Mesendoderm (in vitro differentiated cells): ENCODE data around the gene ZSWIM8.

Experiments
- DNase-seq: peaks from one replicate; pipeline ENCODE4 v3.0.0; 2013
- H2AK5ac ChIP-seq: 2 replicates; pipeline ENCODE4 v1.6.1; 2013; ENCODE audit warnings: low read length, inconsistent platforms
- H2BK120ac ChIP-seq: 2 replicates; pipeline ENCODE4 v1.6.1; 2013; ENCODE audit warnings: low read depth, mild to moderate bottlenecking, low read length, moderate library complexity, mixed read lengths
- H2BK15ac ChIP-seq: replicated peaks from 2 replicates; pipeline ENCODE4 v1.6.1; 2013; ENCODE audit warnings: low read depth, mild to moderate bottlenecking, moderate library complexity
- H2BK5ac ChIP-seq: 2 replicates; pipeline ENCODE4 v1.6.1; 2013; ENCODE audit warnings: low read length, inconsistent platforms
- H3K18ac ChIP-seq: 2 replicates; pipeline ENCODE4 v1.6.1; 2013; ENCODE audit warnings: mild to moderate bottlenecking, low read length, mixed read lengths
- H3K23ac ChIP-seq: one replicate; pipeline ENCODE4 v1.6.1; 2013; ENCODE audit warnings: low read length
- H3K27ac ChIP-seq: 2 replicates; pipeline ENCODE4 v1.5.1; 2013; ENCODE audit warnings: low read depth, mild to moderate bottlenecking, inconsistent platforms, low read length, moderate library complexity
- H3K27me3 ChIP-seq: 2 replicates; pipeline ENCODE4 v1.6.1; 2013; ENCODE audit warnings: low read length, control low read depth, mild to moderate bottlenecking, inconsistent platforms; ENCODE audit not compliant: insufficient read depth, poor library complexity
- H3K36me3 ChIP-seq: 2 replicates; pipeline ENCODE4 v1.6.1; 2013; ENCODE audit warnings: low read length, inconsistent platforms; ENCODE audit not compliant: control insufficient read depth, insufficient read depth
- H3K4ac ChIP-seq: one replicate; pipeline ENCODE4 v1.6.1; 2013; ENCODE audit warnings: low read depth, mild to moderate bottlenecking, low read length, moderate library complexity
- H3K4me1 ChIP-seq: 2 replicates; pipeline ENCODE4 v1.6.1; 2013; ENCODE audit warnings: low read depth, low read length, inconsistent platforms; ENCODE audit not compliant: control insufficient read depth
- H3K4me2 ChIP-seq: 2 replicates; pipeline ENCODE4 v1.6.1; 2013; ENCODE audit warnings: low read length
- H3K4me3 ChIP-seq: 2 replicates; pipeline ENCODE4 v1.5.1; 2013; ENCODE audit warnings: mild to moderate bottlenecking, low read length
- H3K56ac ChIP-seq: one replicate; pipeline ENCODE4 v1.6.1; 2013; ENCODE audit warnings: low read length
- H3K79me1 ChIP-seq: 2 replicates; pipeline ENCODE4 v1.6.1; 2013; ENCODE audit warnings: low read length, inconsistent platforms
- H3K79me2 ChIP-seq: 2 replicates; pipeline ENCODE4 v1.6.1; 2013; ENCODE audit warnings: mild to moderate bottlenecking, low read length; ENCODE audit not compliant: control insufficient read depth, insufficient read depth
- H3K9ac ChIP-seq: 2 replicates; pipeline ENCODE4 v1.6.1; 2013; ENCODE audit warnings: low read length, inconsistent platforms
- H4K5ac ChIP-seq: one replicate; pipeline ENCODE4 v1.6.1; 2013; ENCODE audit warnings: low read length
- H4K8ac ChIP-seq: one replicate; pipeline ENCODE4 v1.6.1; 2013; ENCODE audit warnings: low read depth, mild to moderate bottlenecking, control low read depth, low read length, moderate library complexity
- WGBS: extraction: QIAGEN DNeasy Blood & Tissue Kit; methylation state at CpG from one replicate; pipeline ENCODE4 v1.1.7; 2013; ENCODE audit warnings: low lambda C conversion rate, missing lambda C conversion rate; ENCODE audit not compliant: insufficient coverage; ENCODE audit errors: extremely low coverage; 5-methylcytosine and 5-hydroxymethylcytosine counted together

Gene ZSWIM8

GRCh38 chr10:73743905-73744663, 41.3 kb upstream of the ZSWIM8 start, which contains the start of gene SEC24C:
Gene SEC24C, plus strand, starts transcription at chr10:73744372. Its CDS starts 2,461 bp downstream, at chr10:73746833.
- peaks cover 10% of the 10 kb centered on the region for H3K79me1 ChIP-seq
- H2AK5ac ChIP-seq = peak within 1 kb of the TSS; percentile 56
- H2BK5ac ChIP-seq = peak within 1 kb of the TSS; percentile 94
- H3K36me3 ChIP-seq = peaks cover 3% of the 10 kb centered on the region
- H3K23ac ChIP-seq = peak within 1 kb of the TSS; percentile 91
- H3K4me3 ChIP-seq = peak within 1 kb of the TSS; percentile 92
- H4K8ac ChIP-seq = no peak within 1 kb of the TSS
- H3K27me3 ChIP-seq = no peaks in the 10 kb centered on the region
- peak within 1 kb of the TSS; percentile 99 for H4K5ac ChIP-seq
- peak within 1 kb of the TSS; percentile 97 for H3K4ac ChIP-seq
- H3K27ac ChIP-seq = peak within 1 kb of the TSS; percentile 88
- DNase-seq = peak; percentile 98
- peaks cover 13% of the 10 kb centered on the region for H3K4me1 ChIP-seq
- peaks cover 5% of the 10 kb centered on the region for H3K79me2 ChIP-seq
- no peak within 1 kb of the TSS for H2BK15ac ChIP-seq
- H3K4me2 ChIP-seq = peak within 1 kb of the TSS; percentile 91
- peak within 1 kb of the TSS; percentile 94 for H3K9ac ChIP-seq
- no peak within 1 kb of the TSS for H2BK120ac ChIP-seq
- peak within 1 kb of the TSS; percentile 81 for H3K18ac ChIP-seq
- WGBS = no CpG with 5 or more reads among the region's 36 CpGs
- H3K56ac ChIP-seq = peak within 1 kb of the TSS; percentile 96

GRCh38 chr10:73744664-73744975, 40.8 kb upstream of the ZSWIM8 start:
- Histone ChIP-seq H3K79me2 (peaks cover 5% of the 10 kb centered on the region), H3K27ac (peak overlapping the region; percentile 88), H3K23ac (no peak overlapping the region), H3K36me3 (peaks cover 3% of the 10 kb centered on the region), H2BK120ac (no peak overlapping the region), H4K5ac (no peak overlapping the region), H2BK5ac (no peak overlapping the region), H3K27me3 (no peaks in the 10 kb centered on the region), H3K4me2 (peak overlapping the region; percentile 91), H3K4me3 (peak overlapping the region; percentile 45), H2AK5ac (no peak overlapping the region), H3K4ac (no peak overlapping the region), H3K18ac (peak overlapping the region; percentile 81), H2BK15ac (no peak overlapping the region), H3K4me1 (peaks cover 13% of the 10 kb centered on the region), H4K8ac (no peak overlapping the region), H3K9ac (peak overlapping the region; percentile 74), H3K79me1 (peaks cover 10% of the 10 kb centered on the region), H3K56ac (peak overlapping the region; percentile 80)
- WGBS = no CpG with 5 or more reads among the region's 10 CpGs
- peak; percentile 83 for DNase-seq

- no peak overlapping the region for H3K9ac ChIP-seq
- H3K4me2 ChIP-seq = no peak overlapping the region
- H2BK15ac ChIP-seq = no peak overlapping the region
- no peak overlapping the region for H3K18ac ChIP-seq
- H4K5ac ChIP-seq = no peak overlapping the region
- no peak overlapping the region for H3K56ac ChIP-seq
- H3K27ac ChIP-seq = no peak overlapping the region
- no peaks in the 10 kb centered on the region for H3K27me3 ChIP-seq
- peaks cover 11% of the 10 kb centered on the region for H3K4me1 ChIP-seq
- no peak for DNase-seq
- peaks cover 15% of the 10 kb centered on the region for H3K79me1 ChIP-seq
- H4K8ac ChIP-seq = no peak overlapping the region
- no peak overlapping the region for H3K4ac ChIP-seq
- no CpG with 5 or more reads among the region's 2 CpGs for WGBS
- peaks cover 6% of the 10 kb centered on the region for H3K79me2 ChIP-seq
- H2AK5ac ChIP-seq = no peak overlapping the region
- no peak overlapping the region for H3K23ac ChIP-seq
- H3K36me3 ChIP-seq = peaks cover 6% of the 10 kb centered on the region
- H2BK5ac ChIP-seq = no peak overlapping the region
- H3K4me3 ChIP-seq = no peak overlapping the region
- H2BK120ac ChIP-seq = no peak overlapping the region
Observed at GRCh38 chr10:73746721-73747120, 38.7 kb upstream of the ZSWIM8 start.

DNA sequence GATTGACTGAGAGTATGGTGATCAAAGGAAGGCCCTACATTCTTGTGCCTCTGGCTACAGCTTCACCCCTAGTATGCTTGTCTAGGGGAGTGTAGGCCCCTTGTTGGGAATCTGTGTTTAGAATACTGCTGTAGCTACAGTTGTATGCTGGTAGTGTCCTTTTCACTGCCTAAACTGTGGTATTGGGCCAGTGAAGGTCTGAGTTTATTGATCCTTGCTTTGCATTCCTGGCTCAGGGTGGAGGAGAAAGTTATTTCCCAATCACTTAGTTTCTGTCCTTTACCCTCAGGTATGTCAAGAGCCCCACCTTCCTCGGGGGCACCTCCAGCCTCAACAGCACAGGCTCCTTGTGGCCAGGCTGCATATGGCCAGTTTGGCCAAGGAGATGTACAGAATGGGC, 34.6 kb upstream of the ZSWIM8 start:
- H4K8ac ChIP-seq = no peak overlapping the region
- no peak overlapping the region for H3K23ac ChIP-seq
- no peaks in the 10 kb centered on the region for H3K27me3 ChIP-seq
- no peak overlapping the region for H3K27ac ChIP-seq
- H3K9ac ChIP-seq = no peak overlapping the region
- no peak overlapping the region for H3K4me2 ChIP-seq
- H2BK15ac ChIP-seq = no peak overlapping the region
- H2AK5ac ChIP-seq = no peak overlapping the region
- H3K18ac ChIP-seq = no peak overlapping the region
- WGBS = no CpG with 5 or more reads among the region's 1 CpG
- H3K79me2 ChIP-seq = peaks cover 2% of the 10 kb centered on the region
- H3K79me1 ChIP-seq = peaks cover 7% of the 10 kb centered on the region
- no peak overlapping the region for H2BK5ac ChIP-seq
- H3K4me1 ChIP-seq = no peaks in the 10 kb centered on the region
- H4K5ac ChIP-seq = no peak overlapping the region
- H3K56ac ChIP-seq = no peak overlapping the region
- peaks cover 8% of the 10 kb centered on the region for H3K36me3 ChIP-seq
- H2BK120ac ChIP-seq = no peak overlapping the region
- DNase-seq = no peak
- H3K4me3 ChIP-seq = no peak overlapping the region
- H3K4ac ChIP-seq = no peak overlapping the region

DNA sequence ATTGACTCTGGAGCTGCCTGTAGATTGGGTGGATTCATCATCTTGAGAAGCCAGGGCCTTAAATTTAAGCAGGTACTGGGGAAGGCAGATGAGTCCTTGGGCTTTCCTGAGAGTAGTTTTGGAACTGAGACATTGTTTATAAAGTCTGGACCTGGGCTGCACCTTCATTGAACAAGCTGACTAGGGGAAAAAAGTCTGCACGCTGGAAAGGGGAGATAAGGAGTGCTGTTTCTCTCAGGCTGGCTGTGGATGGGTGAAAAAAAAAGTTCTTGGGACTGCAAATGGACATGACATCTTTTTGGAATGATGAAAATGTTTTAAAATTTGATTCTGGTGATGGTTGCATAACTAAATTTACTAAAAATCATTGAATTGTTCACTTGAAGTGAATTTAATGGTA, 29.2 kb upstream of the ZSWIM8 start:
- Histone ChIP-seq H3K4me1 (no peaks in the 10 kb centered on the region), H2BK5ac (no peak overlapping the region), H2BK120ac (no peak overlapping the region), H3K18ac (no peak overlapping the region), H3K79me1 (no peaks in the 10 kb centered on the region), H2BK15ac (no peak overlapping the region), H4K5ac (no peak overlapping the region), H4K8ac (no peak overlapping the region), H3K79me2 (no peaks in the 10 kb centered on the region), H3K4me2 (no peak overlapping the region), H3K9ac (no peak overlapping the region), H3K56ac (no peak overlapping the region), H3K27me3 (no peaks in the 10 kb centered on the region), H3K4me3 (no peak overlapping the region), H2AK5ac (no peak overlapping the region), H3K23ac (no peak overlapping the region), H3K27ac (no peak overlapping the region), H3K4ac (no peak overlapping the region), H3K36me3 (peaks cover 3% of the 10 kb centered on the region)
- no peak for DNase-seq
- WGBS = no CpG with 5 or more reads among the region's 1 CpG
